Testis (tissue), 3 donors: ENCODE results near the gene KIF16B. TPM values are rescaled to one million over a fixed set of nuclear protein-coding genes. Genes with fewer than 3 reads are reported as not detected.

Experiments used
- DNase-seq: peaks from one replicate; pipeline ENCODE4 v3.0.0-alpha.2; 2019
- H3K27ac ChIP-seq, 2 donors: fragments of 200-600 bp; sonication (generic); one replicate each; pipeline ENCODE4 v1.5.1; 2019
- H3K27me3 ChIP-seq: fragments of 200-600 bp; sonication (generic); one replicate; pipeline ENCODE4 v1.5.1; 2019
- H3K36me3 ChIP-seq: fragments of 200-600 bp; sonication (generic); one replicate; pipeline ENCODE4 v1.5.1; 2017; ENCODE audit warnings: low read depth; ENCODE audit errors: missing control alignments
- H3K4me1 ChIP-seq: fragments of 200-600 bp; sonication (generic); one replicate; pipeline ENCODE4 v1.5.1; 2019
- H3K4me3 ChIP-seq, 2 donors: fragments of 200-600 bp; sonication (generic); one replicate each; pipeline ENCODE4 v1.5.1; 2017 to 2019
- H3K9me3 ChIP-seq: fragments of 200-600 bp; sonication (generic); one replicate; pipeline ENCODE4 v1.5.1; 2017
- POLR2A ChIP-seq: fragments of 450-650 bp; IDR thresholded peaks from one replicate; pipeline ENCODE4 v1.6.1; 2017; ENCODE audit warnings: antibody characterized with exemption, mild to moderate bottlenecking, moderate library complexity
- WGBS, 2 donors: methylation state at CpG; one replicate each; pipeline ENCODE4 v1.1.5; 2018; 5-methylcytosine and 5-hydroxymethylcytosine counted together
- intact Hi-C: fragments of 100-400 bp; cut with DNase I; formaldehyde crosslinking; loops from one replicate; pipeline ENCODE4 v1.15.1; 2023; ENCODE audit warnings: low total_unique reads
- polyA plus RNA-seq: library from polyadenylated mRNA; stranded (reverse); fragments of 350-450 nt; fragmentation: Illumina TruSeq; extraction: RNeasy Lipid Tissue Mini Kit (QIAGEN cat#74804); gene quantifications from one replicate; pipeline ENCODE4 v1.2.3, GENCODE V29; 2014; ENCODE audit warnings: low read depth, low replicate concordance; ENCODE audit not compliant: insufficient read depth
- total RNA-seq, 2 donors: library from RNA; depleted of rRNA; stranded (reverse); fragments of >200 nt; gene quantifications; one replicate each; pipeline ENCODE4 v1.2.3, GENCODE V29; 2016
- TF ChIP-seq, protein P1 (sequence below), 3 experiments: fragments of 450-650 bp in 2 of 3; fragments of 200-600 bp in 1 of 3; sonication (generic) in 1 of 3; IDR thresholded peaks; one replicate each; pipeline ENCODE4 v1.5.1; 2016 to 2019; ENCODE audit warnings: antibody characterized with exemption in 3 of 3, mild to moderate bottlenecking in 2 of 3, moderate library complexity in 1 of 3

Gene KIF16B
- total and polyA plus RNA-seq, 3 donors from 2014 or later, result 10.2 to 25.5 (median 22.3) TPM

DNA sequence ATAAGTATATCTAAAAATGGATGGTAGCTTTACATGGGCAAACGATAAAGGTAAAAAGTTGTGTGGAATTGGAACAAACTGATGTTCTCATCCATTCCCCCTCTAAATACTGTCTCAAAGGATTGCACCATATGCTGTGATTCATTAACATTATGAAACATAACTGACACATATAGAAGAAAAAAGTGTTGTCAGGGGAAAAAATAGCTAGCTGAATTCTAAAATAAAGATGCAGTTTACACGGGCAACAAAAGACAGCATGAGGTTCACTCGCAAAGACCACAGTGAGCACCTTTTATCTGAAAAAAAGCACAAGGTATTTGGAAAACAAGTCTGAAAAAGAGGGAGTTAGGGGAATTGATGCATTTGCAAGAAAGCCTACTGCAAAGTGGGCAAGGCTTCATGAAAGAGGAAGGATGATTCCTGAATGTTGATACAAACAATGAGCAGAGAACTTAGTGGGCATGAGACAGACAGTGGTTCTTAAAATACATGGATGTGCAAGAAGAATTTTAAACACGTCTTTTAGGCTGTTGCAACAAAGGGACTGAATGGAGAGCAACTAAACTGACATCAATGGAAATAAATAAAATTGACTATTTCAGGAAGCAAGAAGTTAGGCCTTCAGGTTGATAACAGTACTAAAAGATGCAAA is 280.9 kb downstream of the KIF16B start:
- DNase-seq, result no peak
- Histone ChIP-seq H3K9me3 (no peaks in the 10 kb centered on the region), H3K27me3 (no peaks in the 10 kb centered on the region), H3K4me3 (no peak overlapping the region), H3K4me1 (no peaks in the 10 kb centered on the region), H3K36me3 (no peaks in the 10 kb centered on the region), H3K27ac (no peak overlapping the region)
- intact Hi-C loops, result no loop called here
- 86 to 95% methylated on average over 4 of the region's 4 CpGs for WGBS, 2 donors
- TF ChIP-seq, protein P1, sequence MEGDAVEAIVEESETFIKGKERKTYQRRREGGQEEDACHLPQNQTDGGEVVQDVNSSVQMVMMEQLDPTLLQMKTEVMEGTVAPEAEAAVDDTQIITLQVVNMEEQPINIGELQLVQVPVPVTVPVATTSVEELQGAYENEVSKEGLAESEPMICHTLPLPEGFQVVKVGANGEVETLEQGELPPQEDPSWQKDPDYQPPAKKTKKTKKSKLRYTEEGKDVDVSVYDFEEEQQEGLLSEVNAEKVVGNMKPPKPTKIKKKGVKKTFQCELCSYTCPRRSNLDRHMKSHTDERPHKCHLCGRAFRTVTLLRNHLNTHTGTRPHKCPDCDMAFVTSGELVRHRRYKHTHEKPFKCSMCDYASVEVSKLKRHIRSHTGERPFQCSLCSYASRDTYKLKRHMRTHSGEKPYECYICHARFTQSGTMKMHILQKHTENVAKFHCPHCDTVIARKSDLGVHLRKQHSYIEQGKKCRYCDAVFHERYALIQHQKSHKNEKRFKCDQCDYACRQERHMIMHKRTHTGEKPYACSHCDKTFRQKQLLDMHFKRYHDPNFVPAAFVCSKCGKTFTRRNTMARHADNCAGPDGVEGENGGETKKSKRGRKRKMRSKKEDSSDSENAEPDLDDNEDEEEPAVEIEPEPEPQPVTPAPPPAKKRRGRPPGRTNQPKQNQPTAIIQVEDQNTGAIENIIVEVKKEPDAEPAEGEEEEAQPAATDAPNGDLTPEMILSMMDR (IDR thresholded peaks at IDR 0.05), result no peak
- no peak for TF ChIP-seq POLR2A

GRCh38 chr20:16290358-16290757 is 282.9 kb downstream of the KIF16B start:
- DNase-seq, result no peak
- intact Hi-C loops, result no loop called here

DNA sequence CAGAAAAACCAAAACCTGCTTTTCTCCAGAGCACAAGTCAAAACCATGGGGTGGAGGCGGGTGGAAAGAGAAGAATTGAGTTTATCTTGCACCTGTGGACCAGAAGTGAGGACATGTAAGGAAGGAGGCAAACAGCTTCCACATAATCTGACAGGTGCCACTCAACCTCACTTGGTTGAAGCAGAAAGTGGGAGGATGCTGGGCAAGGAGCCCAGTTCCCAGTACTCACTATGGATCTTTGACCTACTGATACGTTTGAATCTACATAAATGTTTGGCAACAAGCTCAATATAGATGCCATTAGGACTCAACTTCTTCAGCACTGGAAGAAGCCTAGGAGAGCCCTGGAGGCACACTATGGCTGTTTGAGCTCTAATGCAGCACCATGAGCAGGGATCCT is 285.5 kb downstream of the KIF16B start:
- Histone ChIP-seq H3K4me3 (no peak overlapping the region), H3K9me3 (no peaks in the 10 kb centered on the region), H3K27me3 (no peaks in the 10 kb centered on the region), H3K4me1 (no peaks in the 10 kb centered on the region), H3K27ac (no peak overlapping the region), H3K36me3 (no peaks in the 10 kb centered on the region)
- TF ChIP-seq, protein P1 (IDR thresholded peaks at IDR 0.05), result no peak
- TF ChIP-seq POLR2A, result no peak
- intact Hi-C loops, result no loop called here
- 76 to 90% methylated on average over 2 of the region's 2 CpGs for WGBS, 2 donors
- DNase-seq, result no peak

More at GRCh38 chr20:16290358-16290757, 282.9 kb downstream of the KIF16B start:
- Histone ChIP-seq H3K27me3 (no peaks in the 10 kb centered on the region), H3K4me1 (no peaks in the 10 kb centered on the region), H3K27ac (no peak overlapping the region), H3K36me3 (no peaks in the 10 kb centered on the region), H3K9me3 (no peaks in the 10 kb centered on the region), H3K4me3 (no peak overlapping the region)
- TF ChIP-seq, protein P1 (IDR thresholded peaks at IDR 0.05), result no peak
- TF ChIP-seq POLR2A, result no peak
- WGBS, 2 donors, result 84 to 100% methylated on average over 2 to 4 of the region's 4 CpGs

GRCh38 chr20:16286601-16287000 is 286.6 kb downstream of the KIF16B start:
- DNase-seq, result no peak

More at GRCh38 chr20:16286601-16287000, 286.6 kb downstream of the KIF16B start:
- Histone ChIP-seq H3K27me3 (no peaks in the 10 kb centered on the region), H3K4me3 (no peak overlapping the region), H3K27ac (no peak overlapping the region), H3K9me3 (no peaks in the 10 kb centered on the region), H3K36me3 (no peaks in the 10 kb centered on the region), H3K4me1 (no peaks in the 10 kb centered on the region)
- TF ChIP-seq, protein P1 (IDR thresholded peaks at IDR 0.05), result no peak
- TF ChIP-seq POLR2A, result no peak
- intact Hi-C loops, result no loop called here
- 86 to 94% methylated on average over 4 of the region's 4 CpGs for WGBS, 2 donors
